Fibroblast of the aortic adventitia (primary cell): ENCODE data around the gene SERINC2. TPM values are rescaled to one million over a fixed set of nuclear protein-coding genes. Genes with fewer than 3 reads are reported as not detected.
A peak's percentile ranks its signal among the peaks of the same experiment; 100 is the strongest.

Experiments
- DNase-seq: peaks from one replicate; pipeline ENCODE4 v3.0.0-alpha.2; 2010; ENCODE audit warnings: low read depth
- H3K4me3 ChIP-seq: 2 replicates; pipeline ENCODE4 v1.5.1; 2011; ENCODE audit warnings: low read depth, mild to moderate bottlenecking, control low read depth, low read length, moderate library complexity
- CTCF ChIP-seq: IDR thresholded peaks from 2 replicates; pipeline ENCODE4 v1.5.1; 2011; ENCODE audit warnings: mild to moderate bottlenecking, low read length, control low read depth, inconsistent platforms; ENCODE audit not compliant: insufficient read depth
- total RNA-seq: library from RNA; depleted of rRNA; stranded (reverse); fragments of >200 nt; gene quantifications from 2 replicates; pipeline ENCODE4 v1.2.3, GENCODE V29; 2012; ENCODE audit warnings: low replicate concordance

SERINC2 gene
- total RNA-seq, 1 donor: 5.4 TPM

- H3K4me3 ChIP-seq: no peak overlapping the region
- no peak for TF ChIP-seq CTCF
- peak; percentile 96 for DNase-seq
Measured at GRCh38 chr1:31376375-31377134, 36.5 kb upstream of the SERINC2 start.

- no peak for TF ChIP-seq CTCF
- no peak for DNase-seq
- no peak overlapping the region for H3K4me3 ChIP-seq
Measured at GRCh38 chr1:31377364-31377863, 35.6 kb upstream of the SERINC2 start.

GRCh38 chr1:31378001-31378400, 35.0 kb upstream of the SERINC2 start:
- no peak for TF ChIP-seq CTCF
- DNase-seq: no peak
- H3K4me3 ChIP-seq: no peak overlapping the region

GRCh38 chr1:31380181-31380580, 32.8 kb upstream of the SERINC2 start:
- no peak for TF ChIP-seq CTCF
- no peak for DNase-seq
- H3K4me3 ChIP-seq: no peak overlapping the region

- DNase-seq: peak; percentile 51
- H3K4me3 ChIP-seq: no peak overlapping the region
- no peak for TF ChIP-seq CTCF
Measured at GRCh38 chr1:31381394-31382294, 31.4 kb upstream of the SERINC2 start.

- no peak for TF ChIP-seq CTCF
- DNase-seq: no peak
Measured at GRCh38 chr1:31382379-31382989, 30.5 kb upstream of the SERINC2 start.

More at GRCh38 chr1:31382379-31382989, 30.5 kb upstream of the SERINC2 start:
- H3K4me3 ChIP-seq: no peak overlapping the region
